Ishikawa (cell line): Measurements from ENCODE around the gene PRKCE.
A peak's percentile ranks its signal among the peaks of the same experiment; 100 is the strongest.

Experiments
- CEBPB ChIP-seq: IDR thresholded peaks from 2 replicates; pipeline ENCODE4 v1.6.1; 2012
- CREB1 ChIP-seq: IDR thresholded peaks from 2 replicates; pipeline ENCODE4 v1.6.1; 2012; ENCODE audit warnings: low read depth
- EGR1 ChIP-seq: IDR thresholded peaks from 2 replicates; pipeline ENCODE4 v1.6.1; 2012
- EP300 ChIP-seq: IDR thresholded peaks from 2 replicates; pipeline ENCODE4 v1.6.1; 2012; ENCODE audit warnings: borderline replicate concordance
- FOXM1 ChIP-seq: IDR thresholded peaks from 2 replicates; pipeline ENCODE4 v1.6.1; 2012; ENCODE audit warnings: low read depth, borderline replicate concordance
- MAX ChIP-seq: IDR thresholded peaks from 2 replicates; pipeline ENCODE4 v1.6.1; 2012
- NFIC ChIP-seq: IDR thresholded peaks from 2 replicates; pipeline ENCODE4 v1.6.1; 2012
- RAD21 ChIP-seq: IDR thresholded peaks from 2 replicates; pipeline ENCODE4 v1.6.1; 2012; ENCODE audit warnings: low read depth
- REST ChIP-seq: IDR thresholded peaks from 2 replicates; pipeline ENCODE4 v1.6.1; 2012; ENCODE audit warnings: low read depth, mild to moderate bottlenecking
- TAF1 ChIP-seq: IDR thresholded peaks from 2 replicates; pipeline ENCODE4 v1.6.1; 2012; ENCODE audit warnings: low read depth, mild to moderate bottlenecking
- TCF12 ChIP-seq: IDR thresholded peaks from 2 replicates; pipeline ENCODE4 v1.6.1; 2012; ENCODE audit warnings: low read depth
- TEAD4 ChIP-seq: IDR thresholded peaks from 2 replicates; pipeline ENCODE4 v1.6.1; 2012
- YY1 ChIP-seq: IDR thresholded peaks from 2 replicates; pipeline ENCODE4 v1.6.1; 2012; ENCODE audit warnings: low read depth
- ZBTB7A ChIP-seq: IDR thresholded peaks from 2 replicates; pipeline ENCODE4 v1.6.1; 2012; ENCODE audit warnings: low read depth
- TF ChIP-seq, protein P1 (sequence below): IDR thresholded peaks from 2 replicates; pipeline ENCODE4 v1.6.1; 2012

The PRKCE gene

GRCh38 chr2:46079985-46080560, 428.6 kb downstream of the PRKCE start:
- TF ChIP-seq REST (no peak), TAF1 (no peak), NFIC (no peak), MAX (no peak), FOXM1 (no peak), EGR1 (no peak), CREB1 (no peak), TCF12 (no peak), EP300 (no peak), YY1 (no peak), CEBPB (no peak), ZBTB7A (no peak), RAD21 (no peak), TEAD4 (no peak)
- TF ChIP-seq, protein P1, sequence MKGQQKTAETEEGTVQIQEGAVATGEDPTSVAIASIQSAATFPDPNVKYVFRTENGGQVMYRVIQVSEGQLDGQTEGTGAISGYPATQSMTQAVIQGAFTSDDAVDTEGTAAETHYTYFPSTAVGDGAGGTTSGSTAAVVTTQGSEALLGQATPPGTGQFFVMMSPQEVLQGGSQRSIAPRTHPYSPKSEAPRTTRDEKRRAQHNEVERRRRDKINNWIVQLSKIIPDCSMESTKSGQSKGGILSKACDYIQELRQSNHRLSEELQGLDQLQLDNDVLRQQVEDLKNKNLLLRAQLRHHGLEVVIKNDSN: no peak

GRCh38 chr2:46082531-46083485, 431.3 kb downstream of the PRKCE start:
- TF ChIP-seq EP300: no peak
- TF ChIP-seq TAF1: no peak
- no peak for TF ChIP-seq ZBTB7A
- TF ChIP-seq TEAD4: no peak
- TF ChIP-seq EGR1: no peak
- no peak for TF ChIP-seq MAX
- TF ChIP-seq RAD21: no peak
- TF ChIP-seq YY1: no peak
- TF ChIP-seq NFIC: no peak
- TF ChIP-seq, protein P1: no peak
- no peak for TF ChIP-seq CEBPB
- no peak for TF ChIP-seq CREB1
- no peak for TF ChIP-seq TCF12
- TF ChIP-seq FOXM1: no peak
- no peak for TF ChIP-seq REST

- TF ChIP-seq CEBPB: no peak
- no peak for TF ChIP-seq NFIC
- no peak for TF ChIP-seq TAF1
- no peak for TF ChIP-seq TEAD4
- TF ChIP-seq TCF12: no peak
- TF ChIP-seq REST: no peak
- no peak for TF ChIP-seq EP300
- TF ChIP-seq FOXM1: no peak
- TF ChIP-seq YY1: no peak
- no peak for TF ChIP-seq EGR1
Measured at GRCh38 chr2:46086578-46087070, 435.1 kb downstream of the PRKCE start.

DNA sequence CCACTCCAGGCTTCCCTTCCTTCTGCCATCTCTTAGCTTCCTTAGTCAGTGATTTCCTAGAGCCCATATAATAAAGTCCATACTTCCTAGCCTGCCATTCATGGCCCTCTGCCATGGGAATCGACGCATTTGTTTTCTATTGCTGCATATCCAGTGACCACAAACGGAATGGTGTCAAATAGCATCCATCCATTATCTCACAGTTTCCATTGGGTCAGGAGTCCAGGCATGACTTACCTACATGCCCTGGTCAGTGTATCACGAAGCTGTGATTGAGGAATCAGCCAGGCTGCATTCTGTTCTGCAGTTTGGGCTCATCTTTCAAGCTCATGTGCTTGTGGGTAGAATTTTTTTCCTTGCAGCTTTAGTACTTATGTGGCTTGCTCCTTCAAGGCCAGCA, 436.0 kb downstream of the PRKCE start:
- no peak for TF ChIP-seq TEAD4
- TF ChIP-seq, protein P1: no peak
- TF ChIP-seq EGR1: no peak
- TF ChIP-seq EP300: no peak
- TF ChIP-seq MAX: 0 out of 2 replicates have a peak, but pooled peaks have one; percentile 40
